Uterus (tissue), 2 donors: ENCODE measurements around the gene TIMM10B.

ENCODE experiments used
- POLR2A ChIP-seq, 2 donors: fragments of 450-650 bp; IDR thresholded peaks; one replicate each; pipeline ENCODE4 v1.6.1; 2016; ENCODE audit warnings: antibody characterized with exemption in 2 of 2, mild to moderate bottlenecking in 1 of 2, moderate library complexity in 1 of 2
- TF ChIP-seq, protein P1 (sequence below), 4 experiments: fragments of 200-600 bp in 2 of 4; fragments of 450-650 bp in 2 of 4; sonication (generic) in 2 of 4; IDR thresholded peaks; one replicate each; pipeline ENCODE4 v1.5.1; 2016 to 2019; ENCODE audit warnings: antibody characterized with exemption in 4 of 4, mild to moderate bottlenecking in 2 of 4, moderate library complexity in 1 of 4

DNA sequence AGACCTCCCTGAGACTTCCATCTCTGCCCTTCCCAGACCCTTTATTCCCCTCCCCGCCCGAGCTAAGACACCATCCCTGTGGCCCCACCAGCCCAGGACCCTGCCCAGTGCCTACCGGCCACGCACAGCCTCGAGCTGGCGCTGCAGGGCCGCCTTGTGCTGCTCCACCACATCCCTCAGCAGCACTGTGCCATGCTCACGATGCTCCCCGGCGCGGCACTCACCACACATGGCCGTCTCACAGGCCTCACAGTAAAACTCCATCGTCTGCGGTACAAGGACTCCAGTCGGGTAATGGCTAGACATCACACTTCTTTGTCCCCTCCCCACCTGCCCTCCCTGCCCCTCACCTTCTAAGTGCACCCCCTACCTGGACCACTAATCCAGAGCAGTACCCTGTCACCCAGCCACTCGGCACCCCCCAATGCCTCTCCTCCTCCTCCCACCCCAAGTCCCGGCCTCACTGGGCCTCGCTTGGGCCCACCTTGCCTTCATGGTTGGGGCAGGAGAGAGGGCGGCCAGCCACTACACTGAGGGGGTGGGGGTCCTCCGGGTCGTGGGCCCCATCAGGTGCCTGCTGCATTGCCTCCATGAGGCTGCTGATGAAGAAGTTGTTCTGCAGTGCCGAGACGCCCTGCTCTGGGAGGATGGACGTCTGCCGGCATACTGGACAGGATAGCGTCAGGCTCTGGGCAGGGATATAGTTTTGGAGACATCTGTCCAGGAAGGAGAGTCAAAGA is 23.6 kb upstream of the TIMM10B start:
- TF ChIP-seq POLR2A (IDR thresholded peaks at IDR 0.05), result no peak
- TF ChIP-seq, protein P1, sequence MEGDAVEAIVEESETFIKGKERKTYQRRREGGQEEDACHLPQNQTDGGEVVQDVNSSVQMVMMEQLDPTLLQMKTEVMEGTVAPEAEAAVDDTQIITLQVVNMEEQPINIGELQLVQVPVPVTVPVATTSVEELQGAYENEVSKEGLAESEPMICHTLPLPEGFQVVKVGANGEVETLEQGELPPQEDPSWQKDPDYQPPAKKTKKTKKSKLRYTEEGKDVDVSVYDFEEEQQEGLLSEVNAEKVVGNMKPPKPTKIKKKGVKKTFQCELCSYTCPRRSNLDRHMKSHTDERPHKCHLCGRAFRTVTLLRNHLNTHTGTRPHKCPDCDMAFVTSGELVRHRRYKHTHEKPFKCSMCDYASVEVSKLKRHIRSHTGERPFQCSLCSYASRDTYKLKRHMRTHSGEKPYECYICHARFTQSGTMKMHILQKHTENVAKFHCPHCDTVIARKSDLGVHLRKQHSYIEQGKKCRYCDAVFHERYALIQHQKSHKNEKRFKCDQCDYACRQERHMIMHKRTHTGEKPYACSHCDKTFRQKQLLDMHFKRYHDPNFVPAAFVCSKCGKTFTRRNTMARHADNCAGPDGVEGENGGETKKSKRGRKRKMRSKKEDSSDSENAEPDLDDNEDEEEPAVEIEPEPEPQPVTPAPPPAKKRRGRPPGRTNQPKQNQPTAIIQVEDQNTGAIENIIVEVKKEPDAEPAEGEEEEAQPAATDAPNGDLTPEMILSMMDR (IDR thresholded peaks at IDR 0.05), result no peak
